AML-193 (cell line): ENCODE data around the gene PAQR5.

Experiments
- DNase-seq, 2 experiments: peaks; one replicate each; lab custom pipeline; 2025; lab: John Stamatoyannopoulos, UW

PAQR5 gene

GRCh38 chr15:69392352-69392751 is 93.6 kb downstream of the PAQR5 start:
- DNase-seq: no peak

- DNase-seq: no peak
Observed at GRCh38 chr15:69393831-69394491, 95.2 kb downstream of the PAQR5 start.

GRCh38 chr15:69394556-69395282 is 96.0 kb downstream of the PAQR5 start:
- DNase-seq: peak; percentile 29 to 56

GRCh38 chr15:69395460-69395859 is 96.7 kb downstream of the PAQR5 start:
- no peak for DNase-seq

- no peak for DNase-seq
Observed at GRCh38 chr15:69395991-69396390, 97.3 kb downstream of the PAQR5 start.

- no peak for DNase-seq
Observed at GRCh38 chr15:69398491-69398891, 99.8 kb downstream of the PAQR5 start.

- DNase-seq: no peak
Observed at GRCh38 chr15:69400850-69401249, 102.1 kb downstream of the PAQR5 start.

GRCh38 chr15:69402816-69403215 is 104.1 kb downstream of the PAQR5 start:
- no peak for DNase-seq

GRCh38 chr15:69403594-69403993 is 104.9 kb downstream of the PAQR5 start:
- DNase-seq: no peak

GRCh38 chr15:69405110-69405509 is 106.4 kb downstream of the PAQR5 start:
- DNase-seq: no peak

- no peak for DNase-seq
Observed at GRCh38 chr15:69407719-69408400, 109.1 kb downstream of the PAQR5 start.

GRCh38 chr15:69408841-69409240 is 110.1 kb downstream of the PAQR5 start:
- no peak for DNase-seq

GRCh38 chr15:69410248-69410874 is 111.6 kb downstream of the PAQR5 start:
- DNase-seq: no peak

- DNase-seq: no peak
Observed at GRCh38 chr15:69412274-69412673, 113.6 kb downstream of the PAQR5 start.

GRCh38 chr15:69412701-69413100 is 114.0 kb downstream of the PAQR5 start:
- DNase-seq: no peak

- peak; percentile 78 to 85 for DNase-seq
Observed at GRCh38 chr15:69413822-69414700, 115.3 kb downstream of the PAQR5 start, which contains the start of gene KIF23. Gene KIF23 (plus strand): TSS chr15:69414349. CDS start chr15:69414466, 117 bp downstream.

- DNase-seq: peak in 1 of 2 experiments; percentile 22
Observed at GRCh38 chr15:69414701-69415167, 116.0 kb downstream of the PAQR5 start.

GRCh38 chr15:69415381-69415780 is 116.7 kb downstream of the PAQR5 start:
- DNase-seq: no peak

GRCh38 chr15:69417581-69417980 is 118.9 kb downstream of the PAQR5 start:
- no peak for DNase-seq

GRCh38 chr15:69421498-69421897 is 122.8 kb downstream of the PAQR5 start:
- DNase-seq: no peak

- no peak for DNase-seq
Observed at GRCh38 chr15:69422336-69422895, 123.7 kb downstream of the PAQR5 start.
